GM12891 (cell line): ENCODE data around the gene SPARC.

Experiments
- PAX5 ChIP-seq: IDR thresholded peaks from 2 replicates; pipeline ENCODE4 v1.6.1; 2011; ENCODE audit warnings: low read length, moderate library complexity, mild to moderate bottlenecking; ENCODE audit not compliant: insufficient read depth, severe bottlenecking
- POLR2A ChIP-seq: IDR thresholded peaks from 2 replicates; pipeline ENCODE4 v1.6.1; 2011; ENCODE audit warnings: low read depth, low read length, control low read depth
- POLR2AphosphoS5 ChIP-seq: IDR thresholded peaks from 2 replicates; pipeline ENCODE4 v1.6.1; 2011; ENCODE audit warnings: low read depth, low read length, control low read depth
- SPI1 ChIP-seq: IDR thresholded peaks from 2 replicates; pipeline ENCODE4 v1.6.1; 2011; ENCODE audit warnings: low read depth, low read length, control low read depth
- TAF1 ChIP-seq: IDR thresholded peaks from 2 replicates; pipeline ENCODE4 v1.6.1; 2011; ENCODE audit warnings: low read depth, low read length, control low read depth

DNA sequence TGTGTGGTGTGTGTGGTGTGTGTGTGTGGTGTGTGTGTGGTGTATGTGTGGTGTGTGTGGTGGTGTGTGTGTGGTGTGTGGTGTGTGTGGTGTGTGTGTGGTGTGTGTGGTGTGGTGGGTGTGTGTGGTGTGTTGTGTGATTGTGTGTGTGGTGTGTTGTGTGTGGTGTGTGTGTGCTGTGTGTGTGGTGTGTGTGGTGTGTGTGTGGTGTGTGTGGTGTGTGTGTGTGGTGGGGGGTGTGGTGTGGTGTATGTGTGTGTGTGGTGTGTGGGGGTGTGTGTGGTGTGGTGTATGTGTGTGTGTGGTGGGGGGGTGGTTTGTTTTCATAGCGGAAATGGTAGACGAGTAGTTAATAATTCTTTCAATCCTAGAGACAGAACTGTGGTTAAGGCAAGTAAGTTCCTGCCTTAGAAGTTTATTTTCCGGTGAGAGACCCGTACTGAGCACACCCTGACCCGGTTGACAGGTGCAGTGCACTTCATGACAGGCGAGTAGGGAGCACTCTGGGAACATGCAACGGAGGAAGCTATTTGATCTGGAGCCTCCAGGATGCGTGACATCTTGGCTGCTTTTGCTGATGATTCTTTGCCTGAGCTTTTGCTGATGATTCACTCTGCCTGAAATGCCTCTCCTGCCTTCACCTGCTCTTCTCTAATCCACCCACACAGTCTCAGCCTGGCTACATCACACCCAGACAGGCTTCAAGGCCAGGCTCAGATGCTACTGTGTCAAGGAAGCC is 73.9 kb downstream of the SPARC start:
- no peak for TF ChIP-seq POLR2AphosphoS5
- no peak for TF ChIP-seq TAF1
- no peak for TF ChIP-seq POLR2A
- no peak for TF ChIP-seq PAX5
- no peak for TF ChIP-seq SPI1
